Activated T-helper 2 cell treated with anti-CD3 and anti-CD28 coated beads, Interferon-gamma antibody, Interleukin-2, Interleukin-4, amounts not matched to agents 10 μg/mL and 5 μg/mL and 100 μg/mL, durations not matched to agents 14 hours and 24 hours and 36 hours (primary cell): ENCODE results near the gene MSL3. TPM values are rescaled to one million over a fixed set of nuclear protein-coding genes. Genes with fewer than 3 reads are reported as not detected.
A peak's percentile ranks its signal among the peaks of the same experiment; 100 is the strongest.

ENCODE experiments used
- DNase-seq: peaks from one replicate; pipeline ENCODE4 v3.0.0; 2021; ENCODE audit warnings: low spot score
- H3K27ac Mint-ChIP-seq: one replicate; pipeline ENCODE4 v1.8.0; 2021; ENCODE audit warnings: mixed read lengths
- H3K27me3 Mint-ChIP-seq: one replicate; pipeline ENCODE4 v1.8.0; 2021; ENCODE audit warnings: low read depth, mixed read lengths
- H3K36me3 Mint-ChIP-seq: one replicate; pipeline ENCODE4 v1.8.0; 2021; ENCODE audit warnings: low read depth, mixed read lengths
- H3K4me1 Mint-ChIP-seq: one replicate; pipeline ENCODE4 v1.8.0; 2021; ENCODE audit warnings: low read depth, mixed read lengths
- H3K4me3 Mint-ChIP-seq: one replicate; pipeline ENCODE4 v1.8.0; 2021; ENCODE audit warnings: low read depth, mild to moderate bottlenecking, moderate library complexity, mixed read lengths
- H3K9me3 Mint-ChIP-seq: one replicate; pipeline ENCODE4 v1.8.0; 2021; ENCODE audit warnings: mixed read lengths
- intact Hi-C: fragments of 100-400 bp; cut with micrococcal nuclease; formaldehyde crosslinking; loops from one replicate; pipeline ENCODE4 v1.15.1; 2023
- total RNA-seq: library from RNA; stranded (reverse); gene quantifications from 2 replicates; pipeline ENCODE4 v1.2.3, GENCODE V29; 2022

The MSL3 gene
- total RNA-seq, 1 donor from 2014 or later: 37.6 TPM

DNA sequence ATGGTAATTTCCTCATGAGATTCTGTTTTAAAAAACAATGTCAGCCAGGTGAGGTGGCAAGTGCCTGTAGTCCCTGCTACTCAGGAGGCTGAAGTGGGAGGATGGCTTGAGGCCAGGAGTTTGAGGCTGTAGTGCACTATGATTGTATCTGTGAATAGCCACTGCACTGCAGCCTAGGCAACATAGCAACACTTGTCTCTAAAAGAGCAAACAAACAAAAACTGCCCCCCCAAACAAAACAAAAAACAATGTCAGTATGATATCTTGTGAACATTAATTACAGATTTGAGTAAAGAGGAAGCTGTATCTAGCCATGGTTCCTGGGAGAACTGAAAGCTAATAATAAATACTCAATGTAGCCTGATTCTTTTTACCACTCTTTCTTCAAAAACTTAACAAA is 6.8 kb upstream of the MSL3 start:
- Mint-ChIP-seq H3K4me3 (no peak overlapping the region), H3K4me1 (no peaks in the 10 kb centered on the region), H3K27ac (no peak overlapping the region), H3K36me3 (no peaks in the 10 kb centered on the region), H3K27me3 (peaks cover 31% of the 10 kb centered on the region), H3K9me3 (no peaks in the 10 kb centered on the region)
- intact Hi-C loops: loop anchor here (10.0 kb wide), 1 partner anchor 636 kb away; the partner anchor contains the start of gene HCCS
- DNase-seq: no peak

DNA sequence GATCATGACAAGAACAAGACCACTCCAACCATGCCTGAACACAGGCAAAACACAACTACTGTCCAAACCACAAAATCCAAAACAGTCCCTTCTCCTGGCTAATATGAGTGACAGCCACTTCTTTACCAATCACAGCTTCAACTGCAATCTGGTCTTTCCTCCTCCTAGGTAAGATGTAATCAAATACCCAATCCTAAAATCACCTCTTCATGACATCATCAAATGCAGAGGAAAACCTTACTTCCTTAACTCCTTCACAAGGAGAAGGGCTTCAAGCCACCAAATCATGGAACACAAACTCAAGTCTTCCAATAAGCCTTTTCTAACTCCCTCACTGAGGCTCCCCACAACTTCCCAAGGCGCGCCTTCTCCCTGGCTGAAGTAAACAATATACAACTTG is 4.4 kb upstream of the MSL3 start:
- Mint-ChIP-seq H3K4me1 (peaks cover 9% of the 10 kb centered on the region), H3K4me3 (no peak overlapping the region), H3K27me3 (peaks cover 38% of the 10 kb centered on the region), H3K36me3 (no peaks in the 10 kb centered on the region), H3K27ac (no peak overlapping the region), H3K9me3 (no peaks in the 10 kb centered on the region)
- intact Hi-C loops: loop anchor here (10.0 kb wide), 1 partner anchor 639 kb away; the partner anchor contains the start of gene HCCS
- DNase-seq: no peak

DNA sequence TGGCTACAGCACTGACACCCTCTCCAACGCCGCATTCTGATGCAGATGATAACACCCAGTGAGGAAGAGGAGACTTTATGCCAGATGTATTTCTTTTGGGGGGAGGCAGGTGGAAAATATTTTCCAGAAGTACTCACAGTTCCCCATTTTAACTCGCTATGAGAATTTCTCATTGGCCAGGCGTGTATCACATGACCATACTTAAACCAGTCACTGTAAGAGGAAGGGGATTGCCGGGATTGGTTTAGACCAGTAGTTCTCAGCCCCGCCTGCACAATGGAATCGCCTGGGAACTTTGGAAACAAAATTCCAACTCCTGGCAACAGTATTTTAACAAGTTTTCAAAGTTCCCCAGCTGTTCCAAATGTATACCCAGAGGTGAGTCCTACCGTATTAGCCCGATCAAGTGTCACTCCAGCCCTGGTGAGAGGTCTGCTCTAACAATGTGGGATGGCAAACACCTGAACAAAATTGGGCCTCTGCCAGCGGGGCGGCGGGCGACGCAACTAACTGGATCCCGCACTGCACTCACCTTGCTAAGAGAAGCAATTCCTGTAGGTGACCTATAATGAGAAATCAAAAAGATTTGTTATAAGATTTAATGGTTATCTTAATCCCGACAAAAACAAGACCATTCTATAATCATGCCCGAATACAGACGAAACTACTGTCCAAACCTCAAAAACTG is 2.9 kb upstream of the MSL3 start:
- Mint-ChIP-seq H3K9me3 (no peaks in the 10 kb centered on the region), H3K4me1 (peaks cover 10% of the 10 kb centered on the region), H3K27me3 (peaks cover 31% of the 10 kb centered on the region), H3K4me3 (no peak overlapping the region), H3K36me3 (no peaks in the 10 kb centered on the region), H3K27ac (no peak overlapping the region)
- no peak for DNase-seq
- intact Hi-C loops: loop anchor here (10.0 kb wide), 1 partner anchor 640 kb away; the partner anchor contains the start of gene HCCS

DNA sequence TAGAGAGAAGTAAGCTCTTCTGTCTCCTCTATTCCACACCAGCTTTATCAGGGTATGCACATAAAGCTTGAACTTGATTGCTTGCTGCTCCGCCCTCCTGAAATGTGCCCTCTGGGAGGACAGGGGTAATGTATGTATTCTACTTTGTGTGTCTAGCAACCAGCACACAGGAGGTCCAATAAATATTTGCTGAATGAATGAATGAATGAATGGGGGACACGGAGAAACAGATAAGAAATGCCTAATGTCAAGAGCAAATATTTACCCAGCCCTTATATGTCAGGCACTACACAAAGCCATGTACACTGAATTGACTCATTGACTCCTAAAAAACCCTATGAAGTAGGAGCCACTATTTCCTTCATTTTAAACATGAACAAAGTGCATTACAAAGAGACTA is 2.3 kb upstream of the MSL3 start:
- Mint-ChIP-seq H3K36me3 (peaks cover 1% of the 10 kb centered on the region), H3K4me1 (peaks cover 10% of the 10 kb centered on the region), H3K27me3 (peaks cover 27% of the 10 kb centered on the region), H3K27ac (no peak overlapping the region), H3K9me3 (no peaks in the 10 kb centered on the region), H3K4me3 (no peak overlapping the region)
- no peak for DNase-seq
- intact Hi-C loops: loop anchor here (10.0 kb wide), 1 partner anchor 641 kb away; the partner anchor contains the start of gene HCCS

DNA sequence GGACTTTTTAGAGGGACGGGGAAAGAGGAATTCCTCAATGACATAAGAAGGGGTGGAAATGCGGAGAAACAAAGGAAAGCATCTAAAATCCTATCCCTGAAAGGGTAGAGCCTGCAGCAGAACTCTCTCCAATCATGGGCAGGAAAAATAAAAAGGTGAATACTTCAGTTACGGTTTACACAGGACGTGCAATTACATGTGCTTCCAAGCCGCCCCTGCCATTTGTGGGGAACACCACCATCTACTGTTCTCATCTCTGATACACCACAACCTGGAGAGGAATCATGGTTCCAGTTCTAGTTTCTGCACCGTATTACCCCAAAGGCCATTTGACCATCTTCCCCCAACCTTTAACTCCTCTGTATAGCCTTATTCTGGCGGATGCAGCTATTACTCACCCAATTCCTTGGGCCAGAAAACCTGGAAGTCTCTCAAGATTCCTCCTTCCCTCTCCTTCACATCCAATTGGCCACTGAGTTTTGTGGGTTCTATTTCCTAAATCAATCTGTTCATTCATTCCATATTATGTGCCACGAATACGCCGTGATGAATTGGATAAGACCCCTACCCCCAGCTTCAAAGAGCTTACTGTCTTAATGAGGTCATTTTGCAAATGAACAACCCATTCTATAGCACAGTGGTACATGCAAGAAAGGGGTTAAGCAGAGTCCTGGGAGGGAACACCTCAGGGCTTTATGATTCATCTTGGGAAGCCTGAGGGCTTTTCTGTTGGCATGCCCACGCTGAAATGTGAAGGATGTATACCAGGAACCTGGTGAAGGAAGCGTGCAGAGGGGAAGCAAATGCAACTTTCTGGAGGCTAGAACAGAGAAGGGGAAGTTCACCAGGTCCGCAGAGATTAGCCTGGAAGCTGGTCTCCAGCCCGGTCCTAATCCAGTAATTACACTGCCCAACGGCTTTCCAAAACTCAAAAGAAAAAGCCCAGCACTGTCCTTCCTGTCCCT is 1.4 kb upstream of the MSL3 start:
- peaks cover 25% of the 10 kb centered on the region for H3K27me3 Mint-ChIP-seq
- intact Hi-C loops: loop anchor here (10.0 kb wide), 1 partner anchor 642 kb away; the partner anchor contains the start of gene HCCS
- peaks cover 15% of the 10 kb centered on the region for H3K4me1 Mint-ChIP-seq
- H3K27ac Mint-ChIP-seq: peak overlapping the region; percentile 62
- DNase-seq: no peak
- peaks cover 8% of the 10 kb centered on the region for H3K36me3 Mint-ChIP-seq
- H3K9me3 Mint-ChIP-seq: no peaks in the 10 kb centered on the region
- H3K4me3 Mint-ChIP-seq: peak overlapping the region; percentile 70

DNA sequence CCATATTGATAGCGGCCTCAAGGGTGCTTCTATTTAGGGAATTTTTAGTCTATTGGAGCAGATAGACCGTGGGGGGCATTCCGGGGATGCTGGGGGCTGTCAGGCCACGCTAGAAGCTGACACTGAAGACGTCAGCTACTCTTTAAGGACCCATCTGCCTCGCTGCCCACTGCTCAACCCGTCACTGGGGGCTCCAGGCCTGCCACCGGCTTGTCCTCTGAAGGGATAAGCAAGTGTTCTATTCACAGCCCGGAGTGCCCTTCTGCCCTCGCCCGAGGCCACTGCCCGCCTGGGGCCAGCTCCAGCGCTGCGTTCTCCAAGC is 679 bp upstream of the MSL3 start:
- H3K9me3 Mint-ChIP-seq: no peaks in the 10 kb centered on the region
- intact Hi-C loops: loop anchor here (10.0 kb wide), 1 partner anchor 643 kb away; the partner anchor contains the start of gene HCCS
- DNase-seq: no peak
- peaks cover 25% of the 10 kb centered on the region for H3K27me3 Mint-ChIP-seq
- no peak overlapping the region for H3K27ac Mint-ChIP-seq
- H3K4me1 Mint-ChIP-seq: peaks cover 17% of the 10 kb centered on the region
- peaks cover 14% of the 10 kb centered on the region for H3K36me3 Mint-ChIP-seq
- peak overlapping the region; percentile 37 for H3K4me3 Mint-ChIP-seq

DNA sequence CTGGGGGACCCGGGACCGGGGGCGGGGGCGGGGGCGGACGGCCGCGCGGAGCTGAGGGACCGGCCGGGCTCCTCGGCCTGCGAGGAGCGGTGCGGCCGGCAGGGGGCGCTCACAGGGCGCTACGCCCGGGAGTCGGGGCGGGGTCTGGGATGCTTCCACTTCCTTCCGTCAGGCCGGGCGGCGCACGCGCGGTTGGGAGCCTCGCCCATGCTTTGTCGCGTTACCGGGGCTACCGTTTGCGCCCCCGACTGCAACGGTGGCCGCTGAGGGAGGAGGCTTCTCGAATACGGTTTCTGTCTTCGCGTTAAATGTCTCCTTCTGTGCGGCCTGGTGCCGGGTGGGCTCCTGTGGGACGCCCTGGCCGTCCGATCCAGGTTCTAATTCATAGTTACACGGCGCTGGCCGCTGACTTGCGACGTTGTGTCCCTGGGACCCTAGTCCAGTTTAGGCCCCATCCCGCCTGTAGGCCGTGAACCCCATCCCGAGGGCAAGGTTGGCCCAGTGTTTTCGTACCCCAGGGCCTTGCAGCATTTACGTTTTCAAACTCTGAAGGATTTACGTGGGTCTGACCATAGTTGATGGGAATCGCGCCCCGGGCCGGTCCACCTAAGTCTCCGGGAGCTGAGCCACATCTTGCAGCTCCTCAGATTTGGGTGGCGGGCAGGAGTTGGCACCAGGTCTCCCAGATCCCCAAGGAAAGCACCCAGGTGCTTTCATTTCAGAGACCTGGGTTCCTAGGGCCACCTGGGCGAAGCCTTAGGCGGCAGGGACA is 549 bp downstream of the MSL3 start:
- H3K27ac Mint-ChIP-seq: peak overlapping the region; percentile 77
- DNase-seq: peak; percentile 82
- no peaks in the 10 kb centered on the region for H3K9me3 Mint-ChIP-seq
- peaks cover 25% of the 10 kb centered on the region for H3K36me3 Mint-ChIP-seq
- peaks cover 22% of the 10 kb centered on the region for H3K4me1 Mint-ChIP-seq
- H3K4me3 Mint-ChIP-seq: peak overlapping the region; percentile 97
- H3K27me3 Mint-ChIP-seq: peaks cover 24% of the 10 kb centered on the region
- intact Hi-C loops: loop anchor here (1.0 to 10.0 kb wide), 3 partner anchors 12 to 644 kb away; partner anchors contain the start of gene HCCS

DNA sequence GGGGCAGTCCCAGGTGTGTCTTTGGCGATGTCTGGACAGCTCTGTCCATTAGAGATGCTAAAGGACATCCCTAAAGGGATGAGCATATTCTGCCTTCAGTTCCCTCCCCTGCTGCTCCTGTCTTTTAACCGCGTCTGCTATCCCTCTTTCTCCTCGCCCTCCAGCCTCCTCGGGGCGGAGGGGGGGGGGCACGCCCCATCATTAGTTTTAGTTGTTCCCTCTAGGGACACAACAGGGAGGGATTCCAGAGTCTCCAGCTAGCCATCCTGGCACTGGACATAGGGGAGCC is 1.1 kb downstream of the MSL3 start:
- peak overlapping the region; percentile 97 for H3K4me3 Mint-ChIP-seq
- peak overlapping the region; percentile 94 for H3K27ac Mint-ChIP-seq
- H3K36me3 Mint-ChIP-seq: peaks cover 31% of the 10 kb centered on the region
- H3K4me1 Mint-ChIP-seq: peaks cover 27% of the 10 kb centered on the region
- no peaks in the 10 kb centered on the region for H3K9me3 Mint-ChIP-seq
- peaks cover 20% of the 10 kb centered on the region for H3K27me3 Mint-ChIP-seq
- intact Hi-C loops: loop anchor here (1.0 to 10.0 kb wide), 3 partner anchors 11 to 644 kb away; partner anchors contain the start of gene HCCS
- no peak for DNase-seq

DNA sequence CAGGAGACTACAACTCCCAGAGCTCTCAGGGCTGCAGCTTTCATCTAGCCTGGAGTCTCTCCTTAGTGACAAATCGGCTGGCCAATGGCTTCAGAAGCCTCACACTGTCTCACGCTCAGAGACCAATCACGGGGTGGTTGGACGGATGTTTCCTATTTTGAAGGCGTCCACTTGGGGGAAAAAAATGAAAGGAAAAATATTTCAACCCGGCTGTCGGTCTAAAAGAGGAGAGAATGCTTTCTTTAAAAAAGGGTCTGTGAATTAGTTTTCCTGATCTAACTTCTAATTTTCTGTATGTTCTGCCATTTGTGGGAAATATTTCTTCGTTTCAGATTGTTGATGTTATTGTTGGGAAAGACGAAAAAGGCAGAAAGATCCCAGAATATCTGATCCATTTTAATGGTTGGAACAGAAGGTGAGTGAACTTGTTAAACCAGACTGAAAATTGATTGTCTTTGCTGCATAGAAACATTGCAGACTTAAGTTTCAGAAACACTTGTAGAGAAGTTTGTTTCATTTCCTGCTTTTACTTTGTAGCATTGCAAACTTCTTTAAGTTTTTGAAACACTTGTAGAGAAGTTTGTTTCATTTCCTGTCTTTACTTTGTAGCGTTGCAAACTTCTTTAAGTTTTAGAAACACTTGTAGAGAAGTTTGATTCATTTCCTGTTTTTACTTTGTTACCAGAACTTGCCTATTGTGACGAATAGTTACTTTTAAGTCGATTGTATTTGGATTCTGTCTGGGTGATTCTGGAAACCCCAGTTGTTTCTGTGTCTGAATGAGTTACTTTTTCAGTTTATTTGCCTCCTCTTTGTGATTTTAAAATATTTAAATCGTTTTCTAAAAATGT is 1.6 kb downstream of the MSL3 start:
- H3K27me3 Mint-ChIP-seq: peaks cover 17% of the 10 kb centered on the region
- peak overlapping the region; percentile 97 for H3K4me3 Mint-ChIP-seq
- H3K4me1 Mint-ChIP-seq: peaks cover 32% of the 10 kb centered on the region
- H3K36me3 Mint-ChIP-seq: peaks cover 36% of the 10 kb centered on the region
- H3K27ac Mint-ChIP-seq: peak overlapping the region; percentile 94
- intact Hi-C loops: loop anchor here (1.0 to 10.0 kb wide), 4 partner anchors 11 to 1333 kb away; partner anchors contain the start of gene HCCS
- H3K9me3 Mint-ChIP-seq: no peaks in the 10 kb centered on the region
- DNase-seq: peak; percentile 71

DNA sequence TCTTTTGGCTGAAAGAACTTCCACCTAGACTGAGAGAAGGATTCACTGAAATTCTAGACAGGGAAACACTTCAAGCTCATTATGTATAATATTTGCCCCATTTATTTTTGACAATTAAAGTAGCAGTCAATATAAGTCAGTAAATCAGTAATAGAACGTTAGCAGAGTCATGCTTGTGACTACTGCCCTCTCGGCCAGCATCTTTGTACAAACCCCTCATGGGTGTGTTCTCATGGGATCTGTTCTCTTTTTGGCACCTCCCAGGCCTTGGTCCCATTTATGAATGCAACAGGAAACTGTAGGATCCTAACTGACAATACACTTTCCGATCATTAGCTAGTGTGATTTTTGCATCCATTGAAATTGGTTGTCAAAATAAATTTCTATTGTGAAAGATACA is 2.9 kb downstream of the MSL3 start:
- peak overlapping the region; percentile 89 for H3K4me3 Mint-ChIP-seq
- no peaks in the 10 kb centered on the region for H3K9me3 Mint-ChIP-seq
- H3K27ac Mint-ChIP-seq: peak overlapping the region; percentile 90
- intact Hi-C loops: loop anchor here (5.0 kb wide), 1 partner anchor 1331 kb away; no protein-coding TSS in a partner anchor
- H3K4me1 Mint-ChIP-seq: peaks cover 39% of the 10 kb centered on the region
- peaks cover 9% of the 10 kb centered on the region for H3K27me3 Mint-ChIP-seq
- no peak for DNase-seq
- peaks cover 49% of the 10 kb centered on the region for H3K36me3 Mint-ChIP-seq

DNA sequence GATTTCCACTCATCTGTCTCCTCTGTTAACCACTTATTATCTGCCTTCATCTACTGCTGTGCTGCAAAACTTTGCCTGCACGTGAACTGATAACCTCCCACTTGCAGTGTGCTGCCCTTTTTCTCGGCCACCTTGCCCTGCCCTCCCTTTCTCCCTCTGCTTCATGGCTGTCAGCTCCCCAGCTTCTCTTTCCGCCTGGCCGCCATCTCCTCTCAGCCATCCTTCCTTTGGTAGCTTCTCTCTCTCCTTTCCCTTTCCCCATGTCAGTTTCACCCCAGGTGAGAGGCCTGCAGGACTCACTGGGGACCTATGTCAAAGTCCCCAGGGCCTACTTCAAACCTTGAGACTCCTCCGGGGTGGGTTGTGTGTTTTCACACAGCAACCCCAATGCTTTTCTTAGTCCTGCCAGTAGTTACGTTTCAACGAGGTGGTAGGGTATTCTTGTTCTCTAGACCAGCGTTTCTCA is 6.6 kb downstream of the MSL3 start:
- peaks cover 68% of the 10 kb centered on the region for H3K36me3 Mint-ChIP-seq
- H3K9me3 Mint-ChIP-seq: no peaks in the 10 kb centered on the region
- H3K27me3 Mint-ChIP-seq: no peaks in the 10 kb centered on the region
- peak overlapping the region; percentile 75 for H3K4me3 Mint-ChIP-seq
- DNase-seq: no peak
- peaks cover 47% of the 10 kb centered on the region for H3K4me1 Mint-ChIP-seq
- H3K27ac Mint-ChIP-seq: peak overlapping the region; percentile 79
- intact Hi-C loops: loop anchor here (5.0 kb wide), 1 partner anchor 1328 kb away; no protein-coding TSS in a partner anchor
